Measurements from ENCODE around the gene SLC41A3. TPM values are rescaled to one million over a fixed set of nuclear protein-coding genes. Genes with fewer than 3 reads are reported as not detected.

SLC41A3 gene
- total RNA-seq, 2 donors from 2014 or later = 46.8 to 50.4 TPM

DNA sequence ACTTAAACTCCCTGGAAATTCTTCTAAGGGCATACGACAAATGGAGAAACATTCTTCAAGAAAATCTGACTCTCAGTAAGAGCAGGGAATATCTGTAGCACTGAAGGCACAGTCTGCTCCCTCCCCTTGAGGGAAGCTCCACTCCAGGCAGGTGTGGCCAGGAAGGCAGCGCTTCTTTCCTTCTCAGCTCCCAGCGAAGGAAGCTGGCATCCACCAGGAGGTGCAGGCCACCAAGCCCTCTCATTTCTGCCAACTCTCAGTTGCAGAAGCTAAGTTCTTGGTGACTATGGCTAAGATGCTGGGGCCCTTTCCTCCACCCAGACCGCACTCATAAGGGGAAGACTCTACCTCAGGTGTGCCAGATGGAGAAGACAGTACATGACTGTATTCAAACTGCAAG, 37.7 kb upstream of the SLC41A3 start:
- WGBS, 2 experiments (ENCODE audit: insufficient coverage in 1 of 2, insufficient read length in 1 of 2) = 60 to 92% methylated on average over 1 to 4 of the region's 4 CpGs
- no peaks in the 10 kb centered on the region for H3K4me1 ChIP-seq (ENCODE audit: control insufficient read depth, insufficient read depth, low read length)
- H3K27ac ChIP-seq (ENCODE audit: low read depth, low read length) = no peak overlapping the region
- TF ChIP-seq, protein P1, sequence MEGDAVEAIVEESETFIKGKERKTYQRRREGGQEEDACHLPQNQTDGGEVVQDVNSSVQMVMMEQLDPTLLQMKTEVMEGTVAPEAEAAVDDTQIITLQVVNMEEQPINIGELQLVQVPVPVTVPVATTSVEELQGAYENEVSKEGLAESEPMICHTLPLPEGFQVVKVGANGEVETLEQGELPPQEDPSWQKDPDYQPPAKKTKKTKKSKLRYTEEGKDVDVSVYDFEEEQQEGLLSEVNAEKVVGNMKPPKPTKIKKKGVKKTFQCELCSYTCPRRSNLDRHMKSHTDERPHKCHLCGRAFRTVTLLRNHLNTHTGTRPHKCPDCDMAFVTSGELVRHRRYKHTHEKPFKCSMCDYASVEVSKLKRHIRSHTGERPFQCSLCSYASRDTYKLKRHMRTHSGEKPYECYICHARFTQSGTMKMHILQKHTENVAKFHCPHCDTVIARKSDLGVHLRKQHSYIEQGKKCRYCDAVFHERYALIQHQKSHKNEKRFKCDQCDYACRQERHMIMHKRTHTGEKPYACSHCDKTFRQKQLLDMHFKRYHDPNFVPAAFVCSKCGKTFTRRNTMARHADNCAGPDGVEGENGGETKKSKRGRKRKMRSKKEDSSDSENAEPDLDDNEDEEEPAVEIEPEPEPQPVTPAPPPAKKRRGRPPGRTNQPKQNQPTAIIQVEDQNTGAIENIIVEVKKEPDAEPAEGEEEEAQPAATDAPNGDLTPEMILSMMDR (conservative IDR thresholded peaks at IDR 0.05) = peak; percentile 22
- no peak overlapping the region for H3K9ac ChIP-seq (ENCODE audit: extremely low read depth, low read length, poor library complexity, severe bottlenecking)
- H3K9me3 Mint-ChIP-seq = no peaks in the 10 kb centered on the region
- DNase-seq = peak; percentile 44
- no peaks in the 10 kb centered on the region for H3K4me1 Mint-ChIP-seq
- no peaks in the 10 kb centered on the region for H3K27me3 ChIP-seq (ENCODE audit: control insufficient read depth, insufficient read depth, low read length, poor library complexity, severe bottlenecking)
- H3K36me3 ChIP-seq (ENCODE audit: control insufficient read depth, insufficient read depth, low read length) = no peaks in the 10 kb centered on the region
- H3K27ac Mint-ChIP-seq = no peak overlapping the region
- H3K4me3 Mint-ChIP-seq = no peak overlapping the region
- no peaks in the 10 kb centered on the region for H3K36me3 Mint-ChIP-seq (ENCODE audit: low read depth)
- H3K27me3 Mint-ChIP-seq (ENCODE audit: insufficient read depth) = peaks cover 1% of the 10 kb centered on the region
- H3K4me3 ChIP-seq (ENCODE audit: low read length) = no peak overlapping the region
- no peaks in the 10 kb centered on the region for H3K9me3 ChIP-seq (ENCODE audit: control insufficient read depth, low read length)

DNA sequence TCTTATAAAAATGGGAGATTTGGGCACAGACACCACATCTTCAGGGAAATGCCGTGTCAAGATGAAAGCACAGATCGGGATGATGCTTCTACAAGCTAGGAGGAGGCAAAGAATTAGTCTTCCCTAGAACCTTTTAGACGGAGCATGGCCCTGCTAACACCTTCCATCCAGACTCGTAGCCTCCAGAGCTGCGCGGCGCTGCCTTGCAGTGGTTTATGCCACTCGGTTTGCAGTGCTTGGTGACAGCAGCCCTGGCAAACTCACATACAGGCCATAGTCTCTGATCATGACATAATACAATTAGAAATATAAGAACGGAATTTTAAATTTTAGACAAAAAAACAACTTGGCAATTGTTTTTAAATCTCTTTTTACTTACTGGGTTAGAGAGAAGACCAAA, 37.1 kb upstream of the SLC41A3 start:
- Histone ChIP-seq H3K27ac (ENCODE audit: low read depth, low read length) (no peak overlapping the region), H3K4me1 (ENCODE audit: control insufficient read depth, insufficient read depth, low read length) (no peaks in the 10 kb centered on the region), H3K9me3 (ENCODE audit: control insufficient read depth, low read length) (no peaks in the 10 kb centered on the region), H3K27me3 (ENCODE audit: control insufficient read depth, insufficient read depth, low read length, poor library complexity, severe bottlenecking) (no peaks in the 10 kb centered on the region), H3K9ac (ENCODE audit: extremely low read depth, low read length, poor library complexity, severe bottlenecking) (no peak overlapping the region), H3K36me3 (ENCODE audit: control insufficient read depth, insufficient read depth, low read length) (no peaks in the 10 kb centered on the region), H3K4me3 (ENCODE audit: low read length) (no peak overlapping the region)
- Mint-ChIP-seq H3K4me1 (no peaks in the 10 kb centered on the region), H3K27ac (no peak overlapping the region), H3K9me3 (no peaks in the 10 kb centered on the region), H3K36me3 (ENCODE audit: low read depth) (no peaks in the 10 kb centered on the region), H3K27me3 (ENCODE audit: insufficient read depth) (peaks cover 1% of the 10 kb centered on the region), H3K4me3 (no peak overlapping the region)
- peak; percentile 33 for DNase-seq
- WGBS, 2 experiments (ENCODE audit: insufficient coverage in 1 of 2, insufficient read length in 1 of 2) = 90 to 91% methylated on average over 7 to 9 of the region's 9 CpGs
- TF ChIP-seq, protein P1 (conservative IDR thresholded peaks at IDR 0.05) = no peak

DNA sequence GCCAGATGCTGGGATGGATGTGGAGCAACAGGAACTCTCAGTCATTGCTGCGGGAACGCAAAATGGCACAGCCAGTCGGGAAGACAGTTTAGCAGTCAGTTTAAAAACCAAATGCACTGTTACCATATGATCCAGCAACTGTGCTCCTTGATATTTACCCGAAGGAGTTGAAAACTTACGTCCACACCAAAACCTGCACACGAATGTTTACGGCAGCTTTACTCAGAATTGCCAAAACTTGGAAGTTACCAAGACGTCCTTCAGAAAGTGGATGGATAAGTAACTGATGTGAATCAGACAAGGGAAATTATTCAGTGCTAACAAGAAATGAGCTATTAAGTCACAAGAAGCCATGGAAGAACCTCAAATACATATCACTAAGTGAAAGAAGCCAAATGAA, 36.1 kb upstream of the SLC41A3 start:
- Mint-ChIP-seq H3K27me3 (ENCODE audit: insufficient read depth) (peaks cover 1% of the 10 kb centered on the region), H3K27ac (no peak overlapping the region), H3K4me3 (no peak overlapping the region), H3K4me1 (no peaks in the 10 kb centered on the region), H3K9me3 (no peaks in the 10 kb centered on the region), H3K36me3 (ENCODE audit: low read depth) (no peaks in the 10 kb centered on the region)
- Histone ChIP-seq H3K9me3 (ENCODE audit: control insufficient read depth, low read length) (no peaks in the 10 kb centered on the region), H3K27ac (ENCODE audit: low read depth, low read length) (no peak overlapping the region), H3K4me1 (ENCODE audit: control insufficient read depth, insufficient read depth, low read length) (no peaks in the 10 kb centered on the region), H3K36me3 (ENCODE audit: control insufficient read depth, insufficient read depth, low read length) (no peaks in the 10 kb centered on the region), H3K4me3 (ENCODE audit: low read length) (no peak overlapping the region), H3K27me3 (ENCODE audit: control insufficient read depth, insufficient read depth, low read length, poor library complexity, severe bottlenecking) (no peaks in the 10 kb centered on the region), H3K9ac (ENCODE audit: extremely low read depth, low read length, poor library complexity, severe bottlenecking) (no peak overlapping the region)
- DNase-seq = no peak
- WGBS, 2 experiments (ENCODE audit: insufficient coverage in 1 of 2, insufficient read length in 1 of 2) = 93 to 100% methylated on average over 5 to 8 of the region's 8 CpGs
- TF ChIP-seq, protein P1 (conservative IDR thresholded peaks at IDR 0.05) = no peak
